Fibroblast of villous mesenchyme (primary cell): ENCODE results near the gene DNAJC8. TPM values are rescaled to one million over a fixed set of nuclear protein-coding genes. Genes with fewer than 3 reads are reported as not detected.

Experiments used
- DNase-seq: peaks from one replicate; pipeline ENCODE4 v3.0.0-alpha.2; 2010; ENCODE audit warnings: low read depth
- H3K4me3 ChIP-seq: 2 replicates; pipeline ENCODE4 v1.5.1; 2011; ENCODE audit warnings: low read depth, mild to moderate bottlenecking, low read length
- CTCF ChIP-seq: IDR thresholded peaks from 2 replicates; pipeline ENCODE4 v1.5.1; 2012; ENCODE audit warnings: low read depth, mild to moderate bottlenecking, low read length; ENCODE audit not compliant: insufficient read depth
- total RNA-seq: library from RNA; depleted of rRNA; stranded (reverse); fragments of >200 nt; gene quantifications from 2 replicates; pipeline ENCODE4 v1.2.3, GENCODE V29; 2012

The DNAJC8 gene
- total RNA-seq, 1 donor: 81.6 TPM

- no peak for TF ChIP-seq CTCF
- DNase-seq: no peak
- no peak overlapping the region for H3K4me3 ChIP-seq
Measured at GRCh38 chr1:28195780-28196179, 37.0 kb downstream of the DNAJC8 start.

GRCh38 chr1:28194326-28195035 lies 38.3 kb downstream of the DNAJC8 start:
- no peak overlapping the region for H3K4me3 ChIP-seq
- no peak for TF ChIP-seq CTCF
- no peak for DNase-seq

- no peak for DNase-seq
- H3K4me3 ChIP-seq: no peak overlapping the region
- no peak for TF ChIP-seq CTCF
Measured at GRCh38 chr1:28193701-28194161, 39.1 kb downstream of the DNAJC8 start.

GRCh38 chr1:28190996-28191645 lies 41.7 kb downstream of the DNAJC8 start:
- no peak overlapping the region for H3K4me3 ChIP-seq
- no peak for TF ChIP-seq CTCF
- DNase-seq: peak; percentile 19

- peak; percentile 19 for DNase-seq
- TF ChIP-seq CTCF: no peak
- no peak overlapping the region for H3K4me3 ChIP-seq
Measured at GRCh38 chr1:28190337-28190979, 42.4 kb downstream of the DNAJC8 start.

- TF ChIP-seq CTCF: no peak
- H3K4me3 ChIP-seq: no peak overlapping the region
- no peak for DNase-seq
Measured at GRCh38 chr1:28185071-28185470, 47.8 kb downstream of the DNAJC8 start.
